HEK293 (cell line): Measurements from ENCODE around the gene FAM229A.

Experiments used
- ATF2 ChIP-seq: fragments of 450-650 bp; formaldehyde crosslinking; IDR thresholded peaks from 2 replicates; pipeline ENCODE4 v1.5.1; 2016; ENCODE audit warnings: missing biosample characterization, missing genetic modification characterization, low read depth
- HIC1 ChIP-seq: fragments of 450-650 bp; formaldehyde crosslinking; IDR thresholded peaks from 2 replicates; pipeline ENCODE4 v1.5.1; 2016; ENCODE audit warnings: missing biosample characterization, missing genetic modification characterization
- PBX3 ChIP-seq: sonication (generic); formaldehyde crosslinking; IDR thresholded peaks from 2 replicates; pipeline ENCODE4 v1.8.1; 2022; ENCODE audit warnings: mild to moderate bottlenecking, moderate library complexity, missing genetic modification reagents
- PRDM2 ChIP-seq: fragments of 450-650 bp; formaldehyde crosslinking; IDR thresholded peaks from 2 replicates; pipeline ENCODE4 v1.5.1; 2016; ENCODE audit warnings: missing biosample characterization, missing genetic modification characterization, borderline replicate concordance
- SETDB1 ChIP-seq: IDR thresholded peaks from one replicate; pipeline ENCODE4 v1.6.1; 2017; ENCODE audit warnings: mild to moderate bottlenecking, low read length, moderate library complexity, mixed read lengths; ENCODE audit not compliant: insufficient read length
- ZBTB20 ChIP-seq: fragments of 450-650 bp; formaldehyde crosslinking; IDR thresholded peaks from 2 replicates; pipeline ENCODE4 v1.5.1; 2016; ENCODE audit warnings: missing biosample characterization, missing genetic modification characterization
- ZBTB44 ChIP-seq: fragments of 450-650 bp; IDR thresholded peaks from 2 replicates; pipeline ENCODE4 v1.5.1; 2018; ENCODE audit warnings: missing biosample characterization, mild to moderate bottlenecking, missing genetic modification characterization
- ZBTB8A ChIP-seq: fragments of 450-650 bp; formaldehyde crosslinking; IDR thresholded peaks from 2 replicates; pipeline ENCODE4 v1.5.1; 2016; ENCODE audit warnings: missing biosample characterization, missing genetic modification characterization
- ZEB2 ChIP-seq: fragments of 450-650 bp; formaldehyde crosslinking; IDR thresholded peaks from 2 replicates; pipeline ENCODE4 v1.5.1; 2016; ENCODE audit warnings: missing biosample characterization, missing genetic modification characterization
- ZFHX2 ChIP-seq: fragments of 450-650 bp; formaldehyde crosslinking; conservative IDR thresholded peaks from 2 replicates; pipeline ENCODE4 v1.5.1; 2016; ENCODE audit warnings: missing biosample characterization, missing genetic modification characterization
- ZFP41 ChIP-seq: fragments of 450-650 bp; formaldehyde crosslinking; IDR thresholded peaks from 2 replicates; pipeline ENCODE4 v1.5.1; 2016; ENCODE audit warnings: missing biosample characterization, missing genetic modification characterization, borderline replicate concordance
- ZNF133 ChIP-seq: fragments of 450-650 bp; formaldehyde crosslinking; IDR thresholded peaks from 2 replicates; pipeline ENCODE4 v1.5.1; 2016; ENCODE audit warnings: missing biosample characterization, missing genetic modification characterization
- ZNF169 ChIP-seq: fragments of 450-650 bp; formaldehyde crosslinking; IDR thresholded peaks from 2 replicates; pipeline ENCODE4 v1.5.1; 2016; ENCODE audit warnings: missing biosample characterization, missing genetic modification characterization
- ZNF175 ChIP-seq: fragments of 450-650 bp; formaldehyde crosslinking; IDR thresholded peaks from 2 replicates; pipeline ENCODE4 v1.5.1; 2016; ENCODE audit warnings: missing biosample characterization, missing genetic modification characterization
- ZNF18 ChIP-seq: fragments of 450-650 bp; formaldehyde crosslinking; IDR thresholded peaks from 2 replicates; pipeline ENCODE4 v1.5.1; 2016; ENCODE audit warnings: missing biosample characterization, missing genetic modification characterization
- ZNF223 ChIP-seq: fragments of 450-650 bp; formaldehyde crosslinking; IDR thresholded peaks from 2 replicates; pipeline ENCODE4 v1.5.1; 2016; ENCODE audit warnings: missing biosample characterization, missing genetic modification characterization
- ZNF292 ChIP-seq: fragments of 450-650 bp; formaldehyde crosslinking; IDR thresholded peaks from 2 replicates; pipeline ENCODE4 v1.5.1; 2016; ENCODE audit warnings: low read depth, missing biosample characterization, missing genetic modification characterization, borderline replicate concordance
- ZNF416 ChIP-seq: fragments of 450-650 bp; formaldehyde crosslinking; IDR thresholded peaks from 2 replicates; pipeline ENCODE4 v1.5.1; 2016; ENCODE audit warnings: missing biosample characterization, missing genetic modification characterization
- ZNF423 ChIP-seq: fragments of 450-650 bp; formaldehyde crosslinking; IDR thresholded peaks from 2 replicates; pipeline ENCODE4 v1.5.1; 2016; ENCODE audit warnings: missing biosample characterization, missing genetic modification characterization
- ZNF529 ChIP-seq: fragments of 450-650 bp; formaldehyde crosslinking; IDR thresholded peaks from 2 replicates; pipeline ENCODE4 v1.5.1; 2017; ENCODE audit warnings: missing genetic modification characterization, missing biosample characterization; ENCODE audit not compliant: insufficient replicate concordance
- ZNF596 ChIP-seq: fragments of 450-650 bp; IDR thresholded peaks from 2 replicates; pipeline ENCODE4 v1.5.0; 2018; ENCODE audit warnings: missing biosample characterization, mild to moderate bottlenecking, missing genetic modification characterization, moderate library complexity
- ZNF610 ChIP-seq: fragments of 450-650 bp; formaldehyde crosslinking; IDR thresholded peaks from 2 replicates; pipeline ENCODE4 v1.5.1; 2016; ENCODE audit warnings: missing biosample characterization, missing genetic modification characterization, borderline replicate concordance
- ZNF747 ChIP-seq: fragments of 450-650 bp; formaldehyde crosslinking; IDR thresholded peaks from 2 replicates; pipeline ENCODE4 v1.5.1; 2016; ENCODE audit warnings: missing biosample characterization, missing genetic modification characterization
- ZNF768 ChIP-seq: fragments of 450-650 bp; formaldehyde crosslinking; IDR thresholded peaks from 2 replicates; pipeline ENCODE4 v1.5.1; 2018; ENCODE audit warnings: missing biosample characterization, mild to moderate bottlenecking, missing genetic modification characterization
- ZNF776 ChIP-seq: fragments of 450-650 bp; formaldehyde crosslinking; IDR thresholded peaks from 2 replicates; pipeline ENCODE4 v1.5.0; 2017; ENCODE audit warnings: missing biosample characterization, missing genetic modification characterization, borderline replicate concordance

The FAM229A gene

GRCh38 chr1:32335790-32336590, 26.3 kb downstream of the FAM229A start, which contains the start of gene MARCKSL1 (continued):
- TF ChIP-seq ZFP41 (tag by site-specific recombination) (no peak), ZEB2 (tag by site-specific recombination) (no peak), ZBTB20 (tag by site-specific recombination) (peak; percentile 51; the same call in 1 of the 2 replicates), ATF2 (no peak), ZBTB8A (peak; percentile 89), ZNF423 (tag by site-specific recombination) (no peak; the same call in 1 of the 2 replicates), ZNF610 (tag by site-specific recombination) (no peak), ZNF776 (tag by site-specific recombination) (no peak), PRDM2 (tag by site-specific recombination) (no peak), ZNF529 (tag by site-specific recombination) (no peak), ZNF223 (tag by site-specific recombination) (no peak), ZNF596 (tag by site-specific recombination) (no peak), ZNF747 (tag by site-specific recombination) (no peak), HIC1 (tag by site-specific recombination) (no peak), ZNF416 (tag by site-specific recombination) (no peak), SETDB1 (no peak), ZNF133 (no peak), ZNF768 (no peak), ZFHX2 (tag by site-specific recombination) (peak; percentile 60; the same call in 1 of the 2 replicates), ZNF169 (tag by site-specific recombination) (0 out of 2 replicates have a peak, but pooled peaks have one; percentile 26), ZNF175 (tag by site-specific recombination) (no peak), PBX3 (CRISPR knock-in tag) (0 out of 2 replicates have a peak, but pooled peaks have one; percentile 7), ZNF292 (tag by site-specific recombination) (no peak), ZBTB44 (tag by site-specific recombination) (no peak), ZNF18 (tag by site-specific recombination) (no peak)
